Measurements from ENCODE around the gene PHYHD1.

DNA sequence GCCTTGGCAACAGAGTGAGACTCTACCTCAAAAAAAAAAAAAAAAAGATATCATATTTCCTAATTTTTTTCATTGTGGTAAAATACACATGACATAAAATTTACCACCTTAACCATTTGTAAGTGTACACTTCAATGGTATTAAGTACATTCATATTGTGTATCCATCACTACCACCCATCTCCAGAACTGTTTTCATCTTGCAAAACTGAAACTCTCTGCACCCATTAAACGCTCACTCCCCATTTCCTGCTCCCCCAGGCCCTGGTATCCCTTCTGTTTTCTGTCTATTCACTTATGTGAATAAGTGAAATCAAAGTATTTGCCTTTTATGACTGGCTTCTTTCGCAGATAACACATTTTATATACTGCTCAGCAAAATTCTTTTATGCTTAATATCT lies 26.0 kb upstream of the PHYHD1 start:
- TF ChIP-seq TAF15 (IDR thresholded peaks at IDR 0.05; ENCODE audit: low read depth, low read length, poor library complexity, severe bottlenecking) = no peak
- no peak for TF ChIP-seq POLR2A (IDR thresholded peaks at IDR 0.05; ENCODE audit: insufficient read depth in 1 of 2, low read depth in 2 of 2, low read length in 2 of 2)
- no peak for TF ChIP-seq POLR2AphosphoS5 (IDR thresholded peaks at IDR 0.05; ENCODE audit: low read depth, low read length)
- no peak for TF ChIP-seq FOXM1 (CRISPR knock-in tag; IDR thresholded peaks at IDR 0.05)
- TF ChIP-seq, protein P1, sequence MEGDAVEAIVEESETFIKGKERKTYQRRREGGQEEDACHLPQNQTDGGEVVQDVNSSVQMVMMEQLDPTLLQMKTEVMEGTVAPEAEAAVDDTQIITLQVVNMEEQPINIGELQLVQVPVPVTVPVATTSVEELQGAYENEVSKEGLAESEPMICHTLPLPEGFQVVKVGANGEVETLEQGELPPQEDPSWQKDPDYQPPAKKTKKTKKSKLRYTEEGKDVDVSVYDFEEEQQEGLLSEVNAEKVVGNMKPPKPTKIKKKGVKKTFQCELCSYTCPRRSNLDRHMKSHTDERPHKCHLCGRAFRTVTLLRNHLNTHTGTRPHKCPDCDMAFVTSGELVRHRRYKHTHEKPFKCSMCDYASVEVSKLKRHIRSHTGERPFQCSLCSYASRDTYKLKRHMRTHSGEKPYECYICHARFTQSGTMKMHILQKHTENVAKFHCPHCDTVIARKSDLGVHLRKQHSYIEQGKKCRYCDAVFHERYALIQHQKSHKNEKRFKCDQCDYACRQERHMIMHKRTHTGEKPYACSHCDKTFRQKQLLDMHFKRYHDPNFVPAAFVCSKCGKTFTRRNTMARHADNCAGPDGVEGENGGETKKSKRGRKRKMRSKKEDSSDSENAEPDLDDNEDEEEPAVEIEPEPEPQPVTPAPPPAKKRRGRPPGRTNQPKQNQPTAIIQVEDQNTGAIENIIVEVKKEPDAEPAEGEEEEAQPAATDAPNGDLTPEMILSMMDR (CRISPR knock-in tag; IDR thresholded peaks at IDR 0.05) = no peak
